Type B pancreatic cell (in vitro differentiated cells): ENCODE results near the gene MEF2C. TPM values are rescaled to one million over a fixed set of nuclear protein-coding genes. Genes with fewer than 3 reads are reported as not detected.
"Not testable (repeated sequence)": the region's sequence is repeated elsewhere in the genome, so short reads cannot be mapped to it uniquely, and the experiment has no call there.

Experiments used
- DNase-seq: peaks from one replicate; pipeline ENCODE4 v3.0.0; 2021; ENCODE audit warnings: mixed read lengths; ENCODE audit not compliant: unreplicated experiment; ENCODE audit errors: extremely low spot score
- H3K27ac Mint-ChIP-seq: 2 replicates; pipeline ENCODE4 v1.8.0; 2021; ENCODE audit warnings: mild to moderate bottlenecking, mixed read lengths
- H3K27me3 Mint-ChIP-seq: 2 replicates; pipeline ENCODE4 v1.8.0; 2021; ENCODE audit warnings: mixed read lengths
- H3K36me3 Mint-ChIP-seq: 2 replicates; pipeline ENCODE4 v1.8.0; 2021; ENCODE audit warnings: mixed read lengths
- H3K4me1 Mint-ChIP-seq: one replicate; pipeline ENCODE4 v1.8.0; 2021; ENCODE audit warnings: mixed read lengths; ENCODE audit not compliant: unreplicated experiment
- H3K4me3 Mint-ChIP-seq: 2 replicates; pipeline ENCODE4 v1.8.0; 2021; ENCODE audit warnings: mild to moderate bottlenecking, mixed read lengths
- H3K9me3 Mint-ChIP-seq: 2 replicates; pipeline ENCODE4 v1.8.0; 2021; ENCODE audit warnings: mixed read lengths
- total RNA-seq: library from RNA; stranded (reverse); gene quantifications from 2 replicates; pipeline ENCODE4 v1.2.1, GENCODE V29; 2021; ENCODE audit warnings: low replicate concordance
- TF ChIP-seq, protein P1 (sequence below): fragments of 200-600 bp; sonication (generic); conservative IDR thresholded peaks from 2 replicates; pipeline ENCODE4 v1.5.0; 2021; ENCODE audit warnings: antibody characterized with exemption, mild to moderate bottlenecking

MEF2C gene
- total RNA-seq, 1 donor from 2014 or later: 12.0 TPM

DNA sequence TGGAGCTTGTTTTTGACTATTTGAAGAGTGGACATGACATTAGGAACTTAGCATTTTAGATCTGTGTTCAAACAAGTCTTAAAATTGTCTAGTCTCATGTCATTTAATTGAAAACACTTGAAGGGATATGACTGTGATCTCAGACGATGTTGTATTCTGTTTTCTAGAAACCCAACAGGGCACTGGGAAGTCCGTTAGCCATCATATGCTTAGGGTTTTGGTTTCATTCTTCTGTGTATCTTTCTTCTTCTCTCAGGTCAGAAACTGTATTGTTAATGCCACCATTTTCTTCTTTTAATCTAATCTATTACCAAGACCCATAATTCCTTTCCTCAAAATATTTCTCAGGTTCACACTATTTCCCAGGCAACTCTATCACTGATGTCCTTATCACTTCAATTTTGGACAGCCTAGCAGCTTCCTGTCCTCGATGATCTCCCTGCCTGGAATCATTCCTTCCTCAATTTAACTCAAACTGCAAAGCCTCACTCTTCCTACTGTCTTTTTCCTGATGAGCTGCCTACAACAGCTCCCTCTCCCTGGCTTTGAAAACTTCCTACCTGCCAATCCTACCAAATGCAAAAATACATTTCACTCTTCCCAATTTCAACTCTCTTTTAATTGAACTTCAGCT lies 77.7 kb downstream of the MEF2C start:
- H3K4me1 Mint-ChIP-seq: peaks cover 2% of the 10 kb centered on the region
- DNase-seq: no peak
- H3K9me3 Mint-ChIP-seq: no peaks in the 10 kb centered on the region
- no peak overlapping the region for H3K27ac Mint-ChIP-seq
- TF ChIP-seq, protein P1, sequence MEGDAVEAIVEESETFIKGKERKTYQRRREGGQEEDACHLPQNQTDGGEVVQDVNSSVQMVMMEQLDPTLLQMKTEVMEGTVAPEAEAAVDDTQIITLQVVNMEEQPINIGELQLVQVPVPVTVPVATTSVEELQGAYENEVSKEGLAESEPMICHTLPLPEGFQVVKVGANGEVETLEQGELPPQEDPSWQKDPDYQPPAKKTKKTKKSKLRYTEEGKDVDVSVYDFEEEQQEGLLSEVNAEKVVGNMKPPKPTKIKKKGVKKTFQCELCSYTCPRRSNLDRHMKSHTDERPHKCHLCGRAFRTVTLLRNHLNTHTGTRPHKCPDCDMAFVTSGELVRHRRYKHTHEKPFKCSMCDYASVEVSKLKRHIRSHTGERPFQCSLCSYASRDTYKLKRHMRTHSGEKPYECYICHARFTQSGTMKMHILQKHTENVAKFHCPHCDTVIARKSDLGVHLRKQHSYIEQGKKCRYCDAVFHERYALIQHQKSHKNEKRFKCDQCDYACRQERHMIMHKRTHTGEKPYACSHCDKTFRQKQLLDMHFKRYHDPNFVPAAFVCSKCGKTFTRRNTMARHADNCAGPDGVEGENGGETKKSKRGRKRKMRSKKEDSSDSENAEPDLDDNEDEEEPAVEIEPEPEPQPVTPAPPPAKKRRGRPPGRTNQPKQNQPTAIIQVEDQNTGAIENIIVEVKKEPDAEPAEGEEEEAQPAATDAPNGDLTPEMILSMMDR: no peak
- H3K36me3 Mint-ChIP-seq: peaks cover 3% of the 10 kb centered on the region
- H3K4me3 Mint-ChIP-seq: no peak overlapping the region
- no peaks in the 10 kb centered on the region for H3K27me3 Mint-ChIP-seq

DNA sequence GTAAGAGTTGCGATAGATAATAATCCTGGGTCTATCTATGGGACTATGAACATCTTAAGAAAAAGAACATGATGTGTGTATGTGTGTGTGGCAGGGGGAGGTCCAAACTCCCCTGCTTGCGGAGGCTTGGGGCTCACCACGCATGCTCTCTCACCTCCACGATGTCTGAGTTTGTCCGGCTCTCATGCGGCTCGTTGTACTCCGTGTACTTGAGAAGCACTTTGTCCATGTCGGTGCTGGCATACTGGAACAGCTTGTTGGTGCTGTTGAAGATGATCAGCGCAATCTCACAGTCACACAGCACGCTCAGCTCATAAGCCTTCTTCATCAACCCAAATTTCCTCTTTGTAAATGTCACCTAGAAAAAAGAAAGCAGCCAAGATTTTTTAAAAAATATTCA lies 78.5 kb downstream of the MEF2C start:
- Mint-ChIP-seq H3K36me3 (peaks cover 3% of the 10 kb centered on the region), H3K9me3 (no peaks in the 10 kb centered on the region), H3K4me3 (no peak overlapping the region), H3K4me1 (peaks cover 3% of the 10 kb centered on the region), H3K27me3 (no peaks in the 10 kb centered on the region), H3K27ac (no peak overlapping the region)
- DNase-seq: no peak
- TF ChIP-seq, protein P1: no peak

DNA sequence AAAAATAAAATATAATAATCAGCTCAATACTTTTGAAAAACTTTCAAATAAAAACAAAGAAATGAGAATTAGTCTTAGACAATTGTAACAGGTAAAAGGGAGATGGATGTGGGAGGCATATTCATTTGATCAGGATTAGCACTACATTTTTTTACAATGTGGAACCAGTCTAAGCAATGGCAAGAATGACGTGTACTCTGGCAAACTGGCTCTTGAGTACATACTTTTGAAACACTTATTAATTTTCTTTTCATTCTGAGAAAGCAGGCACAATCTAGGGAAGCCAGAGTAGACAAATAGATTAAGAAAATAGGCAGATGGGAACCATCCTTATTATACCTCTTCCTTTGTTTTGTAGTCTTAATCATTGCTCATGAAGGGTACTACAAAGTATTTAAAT lies 79.7 kb downstream of the MEF2C start:
- DNase-seq: no peak
- H3K27me3 Mint-ChIP-seq: no peaks in the 10 kb centered on the region
- peaks cover 5% of the 10 kb centered on the region for H3K36me3 Mint-ChIP-seq
- no peak overlapping the region for H3K4me3 Mint-ChIP-seq
- TF ChIP-seq, protein P1: no peak
- H3K4me1 Mint-ChIP-seq: peaks cover 3% of the 10 kb centered on the region
- no peaks in the 10 kb centered on the region for H3K9me3 Mint-ChIP-seq
- no peak overlapping the region for H3K27ac Mint-ChIP-seq

DNA sequence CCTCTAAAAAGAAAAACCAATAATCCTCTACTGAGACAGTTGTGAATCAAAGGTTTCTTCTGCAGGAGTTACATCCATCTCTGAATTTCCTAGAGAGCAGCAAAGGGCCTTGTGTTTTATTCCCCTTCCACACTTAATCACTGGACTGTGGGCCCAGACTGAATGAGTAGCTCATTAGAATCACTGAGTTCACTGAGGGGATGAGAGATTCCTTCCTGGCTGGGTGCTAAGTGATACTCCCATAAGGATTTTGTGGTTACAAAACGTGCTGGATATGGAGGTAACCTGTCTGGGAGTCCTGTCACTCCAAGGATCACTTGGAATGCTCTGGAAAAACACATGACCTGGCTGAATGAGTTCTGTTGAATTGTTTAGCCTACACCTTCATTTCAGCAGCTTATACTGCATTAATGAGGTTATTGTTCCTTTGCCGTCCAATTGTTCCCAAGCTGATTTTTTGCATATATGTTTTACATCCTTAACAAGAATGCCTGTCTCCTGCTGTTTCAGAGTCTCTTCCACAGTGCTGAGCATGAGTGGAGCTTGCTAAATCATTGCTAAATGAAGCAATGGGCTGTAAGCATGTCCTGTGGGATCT lies 82.9 kb downstream of the MEF2C start:
- TF ChIP-seq, protein P1: no peak
- H3K27me3 Mint-ChIP-seq: no peaks in the 10 kb centered on the region
- peaks cover 3% of the 10 kb centered on the region for H3K4me1 Mint-ChIP-seq
- no peak overlapping the region for H3K4me3 Mint-ChIP-seq
- H3K27ac Mint-ChIP-seq: no peak overlapping the region
- no peaks in the 10 kb centered on the region for H3K9me3 Mint-ChIP-seq
- H3K36me3 Mint-ChIP-seq: peaks cover 8% of the 10 kb centered on the region
- no peak for DNase-seq

DNA sequence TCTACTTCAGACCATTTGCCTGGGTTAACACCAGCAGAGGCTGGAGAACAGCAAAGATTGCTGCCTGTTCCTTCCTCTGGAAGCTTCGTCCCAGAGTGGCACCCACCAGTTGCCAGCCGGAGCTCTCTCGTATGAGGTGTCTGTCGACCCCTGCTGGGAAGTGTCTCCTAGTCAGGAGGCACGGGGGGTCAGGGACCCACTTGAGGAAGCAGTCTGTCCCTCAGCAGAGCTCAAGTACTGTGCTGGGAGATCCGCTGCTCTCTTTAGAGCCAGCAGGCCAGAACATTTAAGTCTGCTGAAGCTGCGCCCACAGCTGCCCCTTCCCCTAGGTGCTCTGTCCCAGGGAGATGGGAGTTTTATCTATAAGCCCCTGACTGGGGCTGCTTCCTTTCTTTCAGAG lies 84.1 kb downstream of the MEF2C start:
- H3K9me3 Mint-ChIP-seq, H3K4me3 Mint-ChIP-seq, H3K36me3 Mint-ChIP-seq, DNase-seq, H3K4me1 Mint-ChIP-seq, H3K27ac Mint-ChIP-seq, H3K27me3 Mint-ChIP-seq: not testable (repeated sequence)

DNA sequence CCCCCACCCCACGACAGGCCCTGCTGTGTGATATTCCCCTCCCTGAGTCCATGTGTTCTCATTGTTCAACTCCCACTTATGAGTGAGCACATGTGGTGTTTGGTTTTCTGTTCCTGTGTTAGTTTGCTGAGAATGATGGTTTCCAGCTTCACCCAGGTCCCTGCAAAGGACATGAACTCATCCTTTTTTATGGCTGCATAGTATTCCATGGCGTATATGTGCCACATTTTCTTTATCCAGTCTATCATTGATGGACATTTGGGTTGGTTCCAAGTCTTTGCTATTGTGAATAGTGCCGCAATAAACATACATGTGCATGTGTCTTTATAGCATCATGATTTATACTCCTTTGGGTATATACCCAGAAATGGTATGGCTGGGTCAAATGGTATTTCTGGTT lies 89.2 kb downstream of the MEF2C start:
- H3K4me1 Mint-ChIP-seq, H3K36me3 Mint-ChIP-seq, H3K27me3 Mint-ChIP-seq, H3K4me3 Mint-ChIP-seq, H3K9me3 Mint-ChIP-seq, H3K27ac Mint-ChIP-seq, DNase-seq: not testable (repeated sequence)
